Non-pigmented ciliary epithelial cell (primary cell): Measurements from ENCODE around the gene SNRPA1.

Experiments used
- DNase-seq: peaks from one replicate; pipeline ENCODE4 v3.0.0-alpha.2; 2010; ENCODE audit warnings: low read depth

Gene SNRPA1

DNA sequence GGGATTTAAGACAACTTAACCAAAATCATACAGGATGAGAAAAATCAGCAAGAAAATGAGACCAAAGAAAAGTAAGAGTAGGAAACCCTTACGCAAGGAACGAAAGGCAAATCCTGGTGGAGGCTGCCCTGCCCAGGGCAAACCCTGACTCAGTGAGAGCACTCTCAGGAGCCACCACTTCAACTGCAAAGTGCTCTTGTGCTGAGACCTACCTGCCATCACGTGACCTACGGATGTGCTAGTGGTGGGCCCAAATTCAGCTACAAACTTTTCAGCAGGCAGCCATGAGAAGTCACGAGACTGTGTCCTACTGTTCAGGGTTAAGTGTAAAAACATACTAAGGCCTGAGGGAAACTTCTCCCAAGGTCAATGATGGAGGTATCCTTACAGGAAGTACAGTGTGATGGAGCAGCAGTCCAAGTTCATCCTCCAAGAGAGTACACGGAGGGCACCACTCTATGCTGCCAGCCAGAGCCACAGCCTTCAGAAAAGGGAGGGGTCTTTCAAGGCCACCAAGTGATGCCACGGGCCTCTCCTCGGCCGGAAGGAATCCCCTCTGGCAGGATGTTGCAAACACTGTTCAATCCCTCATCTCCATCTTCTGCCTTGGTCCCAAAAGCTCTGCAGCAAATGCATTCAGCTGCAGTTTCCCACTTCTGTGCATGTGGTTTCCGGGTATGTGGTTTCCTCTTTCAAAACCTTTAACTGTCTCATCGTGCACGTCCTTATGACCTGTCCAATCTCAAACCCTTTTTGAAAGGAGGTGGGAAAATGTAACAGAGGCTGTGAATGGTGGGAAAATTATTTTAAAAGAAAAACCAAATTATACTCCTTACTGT lies 52.7 kb downstream of the SNRPA1 start:
- DNase-seq: no peak

GRCh38 chr15:101240358-101240757 lies 54.7 kb downstream of the SNRPA1 start:
- DNase-seq: no peak

DNA sequence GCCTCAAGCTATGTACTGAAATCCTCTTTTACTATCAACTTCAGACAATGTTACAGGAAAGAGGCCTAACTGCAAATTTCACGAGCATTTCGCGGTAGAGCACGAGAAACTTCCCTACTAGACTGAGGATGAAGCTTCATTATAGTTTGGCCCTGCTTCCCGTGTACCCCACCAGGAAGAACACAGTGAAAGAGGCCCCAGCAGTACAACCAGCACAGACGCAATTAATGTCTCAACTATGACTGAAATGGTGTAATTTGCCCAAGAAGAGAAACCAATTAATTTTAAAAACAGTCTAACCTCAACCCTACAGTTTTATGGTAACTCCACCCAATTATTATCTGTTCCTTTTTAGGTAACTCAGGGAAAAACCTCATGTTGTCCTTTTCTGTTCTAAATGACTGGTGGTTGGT lies 55.3 kb downstream of the SNRPA1 start:
- DNase-seq: no peak

GRCh38 chr15:101237251-101237650 lies 57.8 kb downstream of the SNRPA1 start:
- no peak for DNase-seq

DNA sequence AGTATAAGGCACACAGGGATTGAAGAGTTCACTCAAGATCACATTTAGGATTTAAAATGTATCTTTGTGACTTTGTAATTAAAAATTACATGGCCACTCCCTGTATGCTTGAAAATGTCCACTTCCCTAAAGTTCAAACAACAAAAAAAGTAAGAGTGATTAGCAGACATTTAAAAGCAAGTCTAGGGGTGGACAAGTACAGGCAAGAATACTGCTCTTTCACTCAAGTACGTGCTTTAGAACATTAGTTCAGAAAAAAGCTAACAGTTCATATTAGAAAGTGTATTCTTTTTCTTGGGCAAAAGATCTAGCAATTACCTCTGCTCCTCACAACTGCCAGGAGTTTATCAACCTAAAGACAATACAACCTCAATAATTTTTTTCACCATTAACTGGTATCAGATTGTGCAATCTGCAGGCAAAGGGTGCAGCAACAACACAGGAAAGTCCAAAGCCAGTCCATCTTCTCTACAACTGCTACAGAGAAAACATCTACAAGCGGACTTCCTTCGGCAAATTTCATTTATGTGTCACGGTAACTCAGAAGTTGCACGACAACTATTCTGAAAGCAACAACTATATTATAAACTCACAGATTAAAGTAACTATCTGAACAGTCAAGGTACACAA lies 61.3 kb downstream of the SNRPA1 start:
- no peak for DNase-seq

- DNase-seq: no peak
Observed at GRCh38 chr15:101232677-101233076, 62.4 kb downstream of the SNRPA1 start.
